Tibial nerve (tissue), 3 donors: ENCODE measurements around the gene LAMB4.

Experiments
- POLR2A ChIP-seq, 2 donors: fragments of 450-650 bp; IDR thresholded peaks; one replicate each; pipeline ENCODE4 v1.6.1; 2017; ENCODE audit warnings: antibody characterized with exemption in 2 of 2, mild to moderate bottlenecking in 2 of 2, moderate library complexity in 2 of 2
- TF ChIP-seq, protein P1 (sequence below), 5 experiments: fragments of 200-600 bp in 3 of 5; fragments of 450-650 bp in 2 of 5; sonication (generic) in 3 of 5; IDR thresholded peaks; one replicate each; pipeline ENCODE4 v1.5.1; 2016 to 2019; ENCODE audit warnings: antibody characterized with exemption in 5 of 5, mild to moderate bottlenecking in 3 of 5, moderate library complexity in 2 of 5

DNA sequence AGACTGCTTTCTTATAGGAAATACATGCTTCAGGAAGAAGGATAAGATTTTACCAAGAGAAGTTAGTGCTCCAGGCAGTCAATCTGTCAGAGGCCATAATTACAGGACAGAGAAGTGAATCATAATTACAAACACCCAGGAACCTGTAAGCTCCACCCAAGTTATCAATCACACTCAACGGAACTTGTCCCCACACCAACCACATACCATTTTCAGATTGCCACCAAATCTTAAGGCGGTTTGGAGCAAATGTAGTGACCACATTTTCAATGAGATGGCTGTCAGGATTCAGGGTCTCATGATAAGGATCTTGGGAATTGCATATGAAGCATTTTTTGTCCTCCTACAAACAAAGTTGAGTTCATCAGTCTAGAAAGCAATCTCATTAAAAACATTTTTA is 132.0 kb downstream of the LAMB4 start:
- TF ChIP-seq, protein P1, sequence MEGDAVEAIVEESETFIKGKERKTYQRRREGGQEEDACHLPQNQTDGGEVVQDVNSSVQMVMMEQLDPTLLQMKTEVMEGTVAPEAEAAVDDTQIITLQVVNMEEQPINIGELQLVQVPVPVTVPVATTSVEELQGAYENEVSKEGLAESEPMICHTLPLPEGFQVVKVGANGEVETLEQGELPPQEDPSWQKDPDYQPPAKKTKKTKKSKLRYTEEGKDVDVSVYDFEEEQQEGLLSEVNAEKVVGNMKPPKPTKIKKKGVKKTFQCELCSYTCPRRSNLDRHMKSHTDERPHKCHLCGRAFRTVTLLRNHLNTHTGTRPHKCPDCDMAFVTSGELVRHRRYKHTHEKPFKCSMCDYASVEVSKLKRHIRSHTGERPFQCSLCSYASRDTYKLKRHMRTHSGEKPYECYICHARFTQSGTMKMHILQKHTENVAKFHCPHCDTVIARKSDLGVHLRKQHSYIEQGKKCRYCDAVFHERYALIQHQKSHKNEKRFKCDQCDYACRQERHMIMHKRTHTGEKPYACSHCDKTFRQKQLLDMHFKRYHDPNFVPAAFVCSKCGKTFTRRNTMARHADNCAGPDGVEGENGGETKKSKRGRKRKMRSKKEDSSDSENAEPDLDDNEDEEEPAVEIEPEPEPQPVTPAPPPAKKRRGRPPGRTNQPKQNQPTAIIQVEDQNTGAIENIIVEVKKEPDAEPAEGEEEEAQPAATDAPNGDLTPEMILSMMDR (IDR thresholded peaks at IDR 0.05): no peak
- no peak for TF ChIP-seq POLR2A (IDR thresholded peaks at IDR 0.05)
